Esophagus squamous epithelium (tissue), 4 donors: ENCODE results near the gene TSPO.

Experiments used
- POLR2A ChIP-seq, 4 donors: fragments of 450-650 bp; IDR thresholded peaks; one replicate each; pipeline ENCODE4 v1.6.1; 2017; ENCODE audit warnings: antibody characterized with exemption in 4 of 4, mild to moderate bottlenecking in 4 of 4, moderate library complexity in 3 of 4
- TF ChIP-seq, protein P1 (sequence below), 6 experiments: fragments of 450-650 bp in 4 of 6; fragments of 200-600 bp in 2 of 6; sonication (generic) in 2 of 6; IDR thresholded peaks; one replicate each; pipeline ENCODE4 v1.5.1; 2016 to 2019; ENCODE audit warnings: antibody characterized with exemption in 6 of 6, mild to moderate bottlenecking in 4 of 6, moderate library complexity in 4 of 6

DNA sequence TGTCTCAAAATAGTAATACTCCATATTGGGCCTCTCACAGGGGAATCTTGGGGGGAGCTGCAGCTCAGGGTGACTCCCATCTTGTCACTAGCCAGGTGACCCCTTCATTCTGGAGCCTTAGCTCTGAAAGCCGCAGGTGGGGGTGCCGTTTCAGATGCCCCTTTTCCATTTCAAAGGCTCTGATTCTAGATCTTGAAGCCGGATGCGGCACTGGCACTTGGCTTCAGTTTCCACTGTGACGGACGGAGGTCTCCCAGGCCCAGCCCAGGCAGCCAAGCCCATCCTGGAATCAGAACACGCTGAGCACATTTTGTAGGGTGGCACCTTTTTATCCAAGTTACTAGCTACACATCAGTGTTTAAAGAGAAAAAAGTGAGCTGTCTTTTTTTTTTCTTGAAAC lies 34.4 kb upstream of the TSPO start:
- TF ChIP-seq, protein P1, sequence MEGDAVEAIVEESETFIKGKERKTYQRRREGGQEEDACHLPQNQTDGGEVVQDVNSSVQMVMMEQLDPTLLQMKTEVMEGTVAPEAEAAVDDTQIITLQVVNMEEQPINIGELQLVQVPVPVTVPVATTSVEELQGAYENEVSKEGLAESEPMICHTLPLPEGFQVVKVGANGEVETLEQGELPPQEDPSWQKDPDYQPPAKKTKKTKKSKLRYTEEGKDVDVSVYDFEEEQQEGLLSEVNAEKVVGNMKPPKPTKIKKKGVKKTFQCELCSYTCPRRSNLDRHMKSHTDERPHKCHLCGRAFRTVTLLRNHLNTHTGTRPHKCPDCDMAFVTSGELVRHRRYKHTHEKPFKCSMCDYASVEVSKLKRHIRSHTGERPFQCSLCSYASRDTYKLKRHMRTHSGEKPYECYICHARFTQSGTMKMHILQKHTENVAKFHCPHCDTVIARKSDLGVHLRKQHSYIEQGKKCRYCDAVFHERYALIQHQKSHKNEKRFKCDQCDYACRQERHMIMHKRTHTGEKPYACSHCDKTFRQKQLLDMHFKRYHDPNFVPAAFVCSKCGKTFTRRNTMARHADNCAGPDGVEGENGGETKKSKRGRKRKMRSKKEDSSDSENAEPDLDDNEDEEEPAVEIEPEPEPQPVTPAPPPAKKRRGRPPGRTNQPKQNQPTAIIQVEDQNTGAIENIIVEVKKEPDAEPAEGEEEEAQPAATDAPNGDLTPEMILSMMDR (IDR thresholded peaks at IDR 0.05): no peak
- TF ChIP-seq POLR2A (IDR thresholded peaks at IDR 0.05): no peak
